ENCODE results near the gene KLHL14.
"Not testable (repeated sequence)": the region's sequence is repeated elsewhere in the genome, so short reads cannot be mapped to it uniquely, and the experiment has no call there.

KLHL14 gene

GRCh38 chr18:32670727-32671126, 102.1 kb downstream of the KLHL14 start:
- Histone ChIP-seq H3K9ac (ENCODE audit: low read depth, low read length) (no peak overlapping the region), H3K4me1 (ENCODE audit: insufficient read depth, low read length) (no peaks in the 10 kb centered on the region), H3K9me3 (ENCODE audit: insufficient read depth, low read depth, low read length) (no peaks in the 10 kb centered on the region), H3K27ac (ENCODE audit: low read length) (no peak overlapping the region), H3K4me3 (ENCODE audit: low read length) (no peak overlapping the region), H3K36me3 (ENCODE audit: insufficient read depth, low read depth, low read length) (no peaks in the 10 kb centered on the region), H3K27me3 (ENCODE audit: insufficient read depth, low read length) (no peaks in the 10 kb centered on the region)

- Histone ChIP-seq H3K9ac (ENCODE audit: low read depth, low read length) (no peak overlapping the region), H3K27me3 (ENCODE audit: insufficient read depth, low read length) (no peaks in the 10 kb centered on the region), H3K9me3 (ENCODE audit: insufficient read depth, low read depth, low read length) (no peaks in the 10 kb centered on the region), H3K27ac (ENCODE audit: low read length) (no peak overlapping the region), H3K4me1 (ENCODE audit: insufficient read depth, low read length) (no peaks in the 10 kb centered on the region), H3K4me3 (ENCODE audit: low read length) (no peak overlapping the region), H3K36me3 (ENCODE audit: insufficient read depth, low read depth, low read length) (no peaks in the 10 kb centered on the region)
Observed at GRCh38 chr18:32669549-32670165, 103.2 kb downstream of the KLHL14 start.

DNA sequence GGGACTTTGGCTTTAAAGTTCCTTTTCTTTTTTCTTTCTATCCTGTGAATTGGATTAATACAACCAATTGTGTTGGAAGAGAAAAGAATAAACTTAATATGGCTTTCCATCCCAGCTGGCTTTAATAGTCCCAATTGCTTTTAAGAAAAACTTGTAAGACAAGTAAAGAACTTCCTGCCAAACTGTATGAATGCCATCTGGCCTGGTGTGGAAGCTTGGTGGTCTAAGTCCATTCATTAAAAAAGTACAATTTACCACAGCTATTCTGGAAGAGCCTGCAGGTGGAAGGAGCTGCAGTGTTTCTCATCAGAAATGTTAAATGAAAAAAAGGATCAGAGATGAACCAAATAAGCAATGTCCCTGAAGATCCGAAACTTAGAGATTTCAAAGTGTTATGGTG, 103.9 kb downstream of the KLHL14 start:
- Histone ChIP-seq H3K27ac (ENCODE audit: low read length) (no peak overlapping the region), H3K9ac (ENCODE audit: low read depth, low read length) (no peak overlapping the region), H3K9me3 (ENCODE audit: insufficient read depth, low read depth, low read length) (no peaks in the 10 kb centered on the region), H3K4me3 (ENCODE audit: low read length) (no peak overlapping the region), H3K36me3 (ENCODE audit: insufficient read depth, low read depth, low read length) (no peaks in the 10 kb centered on the region), H3K4me1 (ENCODE audit: insufficient read depth, low read length) (no peaks in the 10 kb centered on the region), H3K27me3 (ENCODE audit: insufficient read depth, low read length) (no peaks in the 10 kb centered on the region)

- Histone ChIP-seq H3K27ac (ENCODE audit: low read length) (no peak overlapping the region), H3K9ac (ENCODE audit: low read depth, low read length) (no peak overlapping the region), H3K4me1 (ENCODE audit: insufficient read depth, low read length) (no peaks in the 10 kb centered on the region)
Observed at GRCh38 chr18:32661486-32662299, 111.1 kb downstream of the KLHL14 start.

DNA sequence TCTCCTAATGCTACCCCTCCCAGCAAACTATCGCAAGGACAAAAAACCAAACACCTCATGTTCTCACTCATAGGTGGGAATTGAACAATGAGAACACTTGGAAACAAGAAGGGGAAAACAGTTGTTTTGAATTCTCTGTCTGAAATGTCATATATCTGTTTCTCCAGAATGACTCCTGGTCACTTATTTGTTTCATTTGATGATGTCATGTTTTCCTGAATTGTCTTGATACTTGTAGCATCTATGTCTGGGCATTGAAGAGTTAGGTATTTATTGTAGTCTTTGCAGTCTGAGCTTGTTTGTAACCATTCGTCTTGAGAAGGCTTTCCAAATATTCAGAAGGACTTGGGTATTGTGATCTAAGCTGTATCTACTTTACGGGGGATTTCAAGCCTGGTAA, 118.3 kb downstream of the KLHL14 start:
- not testable (repeated sequence) for H3K4me3 ChIP-seq (ENCODE audit: low read length); H3K9me3 ChIP-seq (ENCODE audit: insufficient read depth, low read depth, low read length); H3K27me3 ChIP-seq (ENCODE audit: insufficient read depth, low read length); H3K36me3 ChIP-seq (ENCODE audit: insufficient read depth, low read depth, low read length); H3K27ac ChIP-seq (ENCODE audit: low read length); H3K4me1 ChIP-seq (ENCODE audit: insufficient read depth, low read length); H3K9ac ChIP-seq (ENCODE audit: low read depth, low read length)

More at GRCh38 chr18:32661486-32662299, 111.1 kb downstream of the KLHL14 start:
- Histone ChIP-seq H3K36me3 (ENCODE audit: insufficient read depth, low read depth, low read length) (no peaks in the 10 kb centered on the region), H3K4me3 (ENCODE audit: low read length) (no peak overlapping the region), H3K9me3 (ENCODE audit: insufficient read depth, low read depth, low read length) (no peaks in the 10 kb centered on the region), H3K27me3 (ENCODE audit: insufficient read depth, low read length) (no peaks in the 10 kb centered on the region)

GRCh38 chr18:32637659-32638058, 135.2 kb downstream of the KLHL14 start:
- not testable (repeated sequence) for H3K4me1 ChIP-seq (ENCODE audit: insufficient read depth, low read length); H3K27ac ChIP-seq (ENCODE audit: low read length); H3K9me3 ChIP-seq (ENCODE audit: insufficient read depth, low read depth, low read length); H3K4me3 ChIP-seq (ENCODE audit: low read length); H3K36me3 ChIP-seq (ENCODE audit: insufficient read depth, low read depth, low read length); H3K27me3 ChIP-seq (ENCODE audit: insufficient read depth, low read length); H3K9ac ChIP-seq (ENCODE audit: low read depth, low read length)

DNA sequence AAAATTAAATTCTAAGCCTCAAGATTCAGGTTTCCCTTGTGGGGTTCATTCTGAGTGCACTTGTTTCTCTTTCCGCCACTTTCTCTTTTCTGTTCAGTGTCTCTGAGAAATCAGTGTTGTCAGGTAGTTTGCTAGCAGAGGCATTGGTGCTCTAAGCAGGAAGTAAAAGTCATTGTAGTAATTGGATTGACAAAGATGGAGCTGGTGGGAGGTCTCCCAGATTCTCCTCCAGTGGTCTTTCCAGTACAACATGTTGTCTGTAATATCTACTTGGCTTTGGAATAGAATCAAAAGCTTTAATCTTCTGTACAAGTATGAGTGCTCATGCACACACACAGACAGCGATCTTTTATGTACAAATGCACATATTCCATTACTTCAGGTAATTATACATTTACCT, 135.6 kb downstream of the KLHL14 start:
- Histone ChIP-seq H3K36me3 (ENCODE audit: insufficient read depth, low read depth, low read length) (no peaks in the 10 kb centered on the region), H3K27ac (ENCODE audit: low read length) (no peak overlapping the region), H3K27me3 (ENCODE audit: insufficient read depth, low read length) (no peaks in the 10 kb centered on the region), H3K4me1 (ENCODE audit: insufficient read depth, low read length) (0 out of 2 replicates have a peak, but pooled peaks cover 3% of the 10 kb centered on the region), H3K9ac (ENCODE audit: low read depth, low read length) (no peak overlapping the region), H3K9me3 (ENCODE audit: insufficient read depth, low read depth, low read length) (no peaks in the 10 kb centered on the region), H3K4me3 (ENCODE audit: low read length) (no peak overlapping the region)

GRCh38 chr18:32634876-32635431, 137.9 kb downstream of the KLHL14 start:
- Histone ChIP-seq H3K4me1 (ENCODE audit: insufficient read depth, low read length) (0 out of 2 replicates have a peak, but pooled peaks cover 3% of the 10 kb centered on the region), H3K9ac (ENCODE audit: low read depth, low read length) (no peak overlapping the region), H3K27ac (ENCODE audit: low read length) (no peak overlapping the region), H3K36me3 (ENCODE audit: insufficient read depth, low read depth, low read length) (no peaks in the 10 kb centered on the region), H3K9me3 (ENCODE audit: insufficient read depth, low read depth, low read length) (no peaks in the 10 kb centered on the region), H3K4me3 (ENCODE audit: low read length) (no peak overlapping the region), H3K27me3 (ENCODE audit: insufficient read depth, low read length) (no peaks in the 10 kb centered on the region)

GRCh38 chr18:32629981-32630700, 142.7 kb downstream of the KLHL14 start:
- H3K36me3 ChIP-seq (ENCODE audit: insufficient read depth, low read depth, low read length): no peaks in the 10 kb centered on the region
- no peaks in the 10 kb centered on the region for H3K27me3 ChIP-seq (ENCODE audit: insufficient read depth, low read length)
- H3K4me1 ChIP-seq (ENCODE audit: insufficient read depth, low read length): no peaks in the 10 kb centered on the region
- H3K27ac ChIP-seq (ENCODE audit: low read length): no peak overlapping the region
- H3K9me3 ChIP-seq (ENCODE audit: insufficient read depth, low read depth, low read length): no peaks in the 10 kb centered on the region
- no peak overlapping the region for H3K4me3 ChIP-seq (ENCODE audit: low read length)
- H3K9ac ChIP-seq (ENCODE audit: low read depth, low read length): no peak overlapping the region

GRCh38 chr18:32629292-32629691, 143.5 kb downstream of the KLHL14 start:
- Histone ChIP-seq H3K4me1 (ENCODE audit: insufficient read depth, low read length) (no peaks in the 10 kb centered on the region), H3K36me3 (ENCODE audit: insufficient read depth, low read depth, low read length) (no peaks in the 10 kb centered on the region), H3K9ac (ENCODE audit: low read depth, low read length) (no peak overlapping the region), H3K27ac (ENCODE audit: low read length) (no peak overlapping the region), H3K9me3 (ENCODE audit: insufficient read depth, low read depth, low read length) (no peaks in the 10 kb centered on the region), H3K4me3 (ENCODE audit: low read length) (no peak overlapping the region), H3K27me3 (ENCODE audit: insufficient read depth, low read length) (no peaks in the 10 kb centered on the region)

DNA sequence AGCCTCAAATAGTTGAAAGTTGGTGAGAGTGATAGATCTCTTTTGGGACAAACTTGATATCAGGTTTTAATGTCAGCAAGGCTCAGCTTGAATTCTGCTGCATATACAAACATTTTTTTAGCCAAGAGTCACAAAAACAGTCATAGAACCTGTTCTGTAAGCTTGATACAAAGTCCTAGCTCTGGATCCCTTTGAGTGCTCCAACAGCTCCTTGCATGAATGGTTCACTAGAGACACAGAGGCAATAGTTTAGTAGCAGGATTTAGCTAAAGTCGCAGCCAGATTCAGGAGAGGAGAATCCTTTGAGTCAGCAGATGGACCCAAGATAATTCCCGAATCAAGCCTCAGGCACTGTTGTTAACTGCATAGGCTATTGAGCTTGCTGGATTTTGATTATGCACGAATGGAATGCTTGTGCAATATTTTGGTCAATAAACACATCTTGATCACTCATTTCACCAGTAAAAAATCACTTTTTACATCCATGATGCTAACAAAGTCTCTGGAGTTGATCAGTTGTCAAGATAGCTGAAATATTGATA, 148.6 kb downstream of the KLHL14 start:
- no peaks in the 10 kb centered on the region for H3K4me1 ChIP-seq (ENCODE audit: insufficient read depth, low read length)
- no peaks in the 10 kb centered on the region for H3K9me3 ChIP-seq (ENCODE audit: insufficient read depth, low read depth, low read length)
- H3K36me3 ChIP-seq (ENCODE audit: insufficient read depth, low read depth, low read length): no peaks in the 10 kb centered on the region
- H3K9ac ChIP-seq (ENCODE audit: low read depth, low read length): no peak overlapping the region
- H3K27ac ChIP-seq (ENCODE audit: low read length): no peak overlapping the region
- no peak overlapping the region for H3K4me3 ChIP-seq (ENCODE audit: low read length)
- no peaks in the 10 kb centered on the region for H3K27me3 ChIP-seq (ENCODE audit: insufficient read depth, low read length)

Measured in iPS-20b (cell line).